Measurements from ENCODE around the gene SIN3B.

Gene SIN3B

DNA sequence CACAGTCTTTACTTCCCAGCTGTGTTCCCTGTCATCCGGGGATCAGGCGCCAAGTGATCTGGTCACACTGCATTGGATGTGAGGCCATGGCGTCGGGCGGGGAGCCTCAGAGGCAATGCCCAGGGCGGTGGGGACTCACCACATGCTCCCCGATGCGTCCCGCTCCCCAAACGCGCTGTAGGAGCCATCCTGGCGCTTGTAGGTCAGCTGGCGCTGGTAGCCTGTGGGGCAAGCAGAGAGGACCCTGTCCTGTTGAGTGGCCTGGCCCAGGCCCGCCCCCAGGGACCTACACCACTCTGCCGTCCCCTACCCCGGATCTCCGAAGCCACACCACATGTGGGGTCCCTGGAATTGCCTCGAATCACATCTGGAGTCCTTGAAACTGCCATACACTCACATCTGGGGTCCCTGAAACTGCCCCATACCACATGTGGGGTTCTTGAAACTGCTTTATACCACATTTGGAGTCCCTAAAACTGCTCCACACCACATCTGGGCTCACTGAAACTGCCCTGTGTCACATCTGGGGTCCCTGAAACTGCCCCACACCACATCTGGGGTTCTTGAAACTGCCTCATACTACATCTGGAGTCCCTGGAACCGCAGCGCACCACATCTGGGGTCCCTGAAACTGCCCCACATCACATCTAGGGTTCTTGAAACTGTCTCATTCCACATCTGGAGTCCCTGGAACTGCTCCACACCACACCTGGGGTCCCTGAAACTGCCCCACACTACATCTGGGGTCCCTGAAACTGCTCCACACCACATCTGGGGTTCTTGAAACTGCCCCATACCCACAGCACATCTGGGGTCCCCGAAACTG is 92.8 kb downstream of the SIN3B start:
- TF ChIP-seq, protein P1, sequence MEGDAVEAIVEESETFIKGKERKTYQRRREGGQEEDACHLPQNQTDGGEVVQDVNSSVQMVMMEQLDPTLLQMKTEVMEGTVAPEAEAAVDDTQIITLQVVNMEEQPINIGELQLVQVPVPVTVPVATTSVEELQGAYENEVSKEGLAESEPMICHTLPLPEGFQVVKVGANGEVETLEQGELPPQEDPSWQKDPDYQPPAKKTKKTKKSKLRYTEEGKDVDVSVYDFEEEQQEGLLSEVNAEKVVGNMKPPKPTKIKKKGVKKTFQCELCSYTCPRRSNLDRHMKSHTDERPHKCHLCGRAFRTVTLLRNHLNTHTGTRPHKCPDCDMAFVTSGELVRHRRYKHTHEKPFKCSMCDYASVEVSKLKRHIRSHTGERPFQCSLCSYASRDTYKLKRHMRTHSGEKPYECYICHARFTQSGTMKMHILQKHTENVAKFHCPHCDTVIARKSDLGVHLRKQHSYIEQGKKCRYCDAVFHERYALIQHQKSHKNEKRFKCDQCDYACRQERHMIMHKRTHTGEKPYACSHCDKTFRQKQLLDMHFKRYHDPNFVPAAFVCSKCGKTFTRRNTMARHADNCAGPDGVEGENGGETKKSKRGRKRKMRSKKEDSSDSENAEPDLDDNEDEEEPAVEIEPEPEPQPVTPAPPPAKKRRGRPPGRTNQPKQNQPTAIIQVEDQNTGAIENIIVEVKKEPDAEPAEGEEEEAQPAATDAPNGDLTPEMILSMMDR (IDR thresholded peaks at IDR 0.05; ENCODE audit: low read depth, low read length): no peak
- H3K4me3 ChIP-seq (ENCODE audit: low read depth, low read length): no peak overlapping the region

DNA sequence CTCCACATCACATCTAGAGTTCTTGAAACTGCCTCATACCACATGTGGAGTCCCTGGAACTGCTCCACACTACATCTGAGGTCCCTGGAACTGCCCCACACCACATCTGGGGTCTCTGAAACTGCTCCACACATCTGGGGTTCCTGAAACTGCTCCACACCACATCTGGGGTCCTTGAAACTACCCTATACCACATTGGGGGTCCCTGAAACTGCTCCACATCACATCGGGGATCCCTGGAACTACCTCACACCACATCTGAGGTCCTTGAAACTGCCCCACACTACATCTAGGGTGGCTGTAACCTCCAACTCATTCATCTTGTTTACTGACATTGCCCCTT is 93.4 kb downstream of the SIN3B start:
- TF ChIP-seq, protein P1 (IDR thresholded peaks at IDR 0.05; ENCODE audit: low read depth, low read length): no peak
- no peak overlapping the region for H3K4me3 ChIP-seq (ENCODE audit: low read depth, low read length)

DNA sequence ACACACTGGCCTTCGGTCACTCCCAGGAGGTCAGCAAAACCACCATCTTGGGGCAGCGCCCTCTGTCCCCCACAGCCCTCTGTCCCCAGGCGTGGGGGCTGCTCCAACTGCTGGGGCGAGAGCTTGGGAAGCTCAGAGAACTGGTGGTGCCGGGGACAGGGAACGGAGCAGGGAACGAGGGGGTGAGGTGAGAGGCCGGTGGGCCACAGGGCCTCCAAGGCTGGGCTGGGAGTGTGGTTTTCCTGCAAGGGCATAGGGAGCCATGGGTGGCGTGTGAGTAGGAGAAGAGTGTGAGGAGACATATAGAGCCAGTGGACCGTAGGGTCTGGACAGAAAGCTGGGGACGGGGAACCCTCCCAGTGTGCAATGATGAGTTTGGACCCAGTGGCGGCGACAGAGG is 93.8 kb downstream of the SIN3B start:
- TF ChIP-seq, protein P1 (IDR thresholded peaks at IDR 0.05; ENCODE audit: low read depth, low read length): no peak
- no peak overlapping the region for H3K4me3 ChIP-seq (ENCODE audit: low read depth, low read length)

DNA sequence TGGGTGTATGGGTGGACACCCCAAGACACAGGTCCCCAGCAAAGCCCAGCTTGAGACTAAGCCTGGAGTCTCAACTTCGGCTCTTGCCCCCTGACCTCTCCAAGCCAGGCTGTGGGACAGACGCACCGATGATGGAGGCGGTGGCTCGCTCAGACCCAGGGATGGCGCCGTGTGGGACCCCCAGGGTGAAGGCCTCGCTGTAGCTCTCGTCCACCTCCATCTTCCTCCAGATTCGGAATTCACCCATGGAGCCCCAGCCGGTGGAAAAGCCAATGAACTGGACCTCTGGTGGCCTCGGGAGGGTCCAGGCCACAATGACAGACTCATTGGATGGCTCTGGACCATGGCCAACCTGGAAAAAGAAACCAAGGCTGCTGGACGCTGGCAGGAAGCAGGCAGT is 98.7 kb downstream of the SIN3B start:
- TF ChIP-seq, protein P1 (IDR thresholded peaks at IDR 0.05; ENCODE audit: low read depth, low read length): no peak

DNA sequence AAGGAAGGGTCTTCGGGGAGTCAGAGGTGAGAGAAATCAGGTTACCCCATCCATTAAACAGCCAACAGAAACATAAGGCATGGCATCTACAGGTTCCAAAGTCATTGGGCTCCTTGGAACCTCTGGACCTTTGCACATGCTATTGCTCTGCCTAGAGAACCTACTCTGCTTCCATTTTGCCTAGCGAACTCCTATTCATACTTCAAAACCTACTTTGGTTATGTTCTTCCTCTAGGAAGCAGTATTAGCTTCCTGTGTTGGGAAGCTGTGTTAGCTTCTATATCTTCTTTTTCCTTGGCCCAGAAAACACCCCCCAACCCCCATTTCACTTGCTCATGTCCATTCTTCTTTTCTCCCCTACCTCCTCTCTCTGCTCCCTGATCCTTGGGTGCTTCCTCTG is 99.2 kb downstream of the SIN3B start:
- H3K4me3 ChIP-seq (ENCODE audit: low read depth, low read length): no peak overlapping the region

More for the DNA sequence above, 98.7 kb downstream of the SIN3B start:
- no peak overlapping the region for H3K4me3 ChIP-seq (ENCODE audit: low read depth, low read length)

DNA sequence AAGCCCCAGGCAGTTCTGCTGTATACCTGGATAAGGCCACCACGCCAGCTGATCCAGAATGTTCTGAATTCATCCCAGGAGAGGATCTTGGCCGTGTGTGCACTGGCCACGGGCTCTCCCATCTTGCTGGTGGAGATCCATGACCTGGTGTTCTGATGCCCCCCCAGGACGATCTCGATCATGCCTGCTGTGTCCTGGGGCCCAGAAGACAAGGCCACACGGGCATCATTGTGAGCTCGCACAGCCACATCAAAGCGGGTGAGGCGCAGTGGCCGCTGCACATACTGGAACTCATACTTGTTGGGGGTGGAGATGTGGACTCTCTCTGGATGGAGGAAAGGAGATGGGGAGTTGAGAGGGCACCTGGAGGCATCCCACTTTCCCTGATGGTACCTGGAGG is 99.7 kb downstream of the SIN3B start:
- TF ChIP-seq, protein P1 (IDR thresholded peaks at IDR 0.05; ENCODE audit: low read depth, low read length): no peak
- no peak overlapping the region for H3K4me3 ChIP-seq (ENCODE audit: low read depth, low read length)

More for the DNA sequence above, 99.2 kb downstream of the SIN3B start:
- TF ChIP-seq, protein P1 (IDR thresholded peaks at IDR 0.05; ENCODE audit: low read depth, low read length): no peak
